GM23338 (cell line): ENCODE data around the gene PIEZO2. TPM values are rescaled to one million over a fixed set of nuclear protein-coding genes. Genes with fewer than 3 reads are reported as not detected.

Experiments
- ATAC-seq: fragments of 200-7000 bp; cut with Tn5 transposase; 3 replicates; pipeline ENCODE4 v1.9.1; 2020
- DNase-seq: peaks from one replicate; pipeline ENCODE4 v3.0.0-alpha.2; 2015; ENCODE audit warnings: low spot score
- H2AFZ ChIP-seq: fragments of 200-600 bp; sonication (generic); 2 replicates; pipeline ENCODE4 v1.8.0; 2016; ENCODE audit warnings: antibody characterized with exemption, mild to moderate bottlenecking, moderate library complexity
- H3F3A ChIP-seq: fragments of 200-600 bp; sonication (generic); replicated peaks from 2 replicates; pipeline ENCODE4 v1.8.0; 2017; ENCODE audit warnings: antibody characterized with exemption, mixed run types, low read depth
- H3K27ac ChIP-seq: fragments of 200-600 bp; sonication (generic); 2 replicates; pipeline ENCODE4 v1.6.1; 2016; ENCODE audit warnings: low read depth
- H3K27me3 ChIP-seq: fragments of 200-600 bp; sonication (generic); 2 replicates; pipeline ENCODE4 v1.8.0; 2016; ENCODE audit warnings: mild to moderate bottlenecking, mixed run types, moderate library complexity; ENCODE audit not compliant: insufficient read depth
- H3K36me3 ChIP-seq: fragments of 200-600 bp; sonication (generic); 2 replicates; pipeline ENCODE4 v1.8.0; 2016; ENCODE audit warnings: mild to moderate bottlenecking; ENCODE audit not compliant: insufficient read depth
- H3K4me1 ChIP-seq: fragments of 200-600 bp; sonication (generic); 2 replicates; pipeline ENCODE4 v1.8.0; 2016; ENCODE audit warnings: mild to moderate bottlenecking, moderate library complexity; ENCODE audit not compliant: insufficient read depth
- H3K4me2 ChIP-seq: fragments of 200-600 bp; sonication (generic); 2 replicates; pipeline ENCODE4 v1.7.1; 2017; ENCODE audit warnings: mixed run types
- H3K4me3 ChIP-seq: fragments of 200-600 bp; sonication (generic); 2 replicates; pipeline ENCODE4 v1.6.1; 2016; ENCODE audit warnings: mixed run types
- H3K79me2 ChIP-seq: fragments of 200-600 bp; sonication (generic); replicated peaks from 2 replicates; pipeline ENCODE4 v1.8.0; 2017; ENCODE audit warnings: mild to moderate bottlenecking; ENCODE audit not compliant: insufficient read depth
- H3K9me2 ChIP-seq: fragments of 200-600 bp; sonication (generic); 2 replicates; pipeline ENCODE4 v1.8.0; 2017; ENCODE audit not compliant: insufficient read depth
- H4K20me1 ChIP-seq: fragments of 200-600 bp; sonication (generic); replicated peaks from 2 replicates; pipeline ENCODE4 v1.8.0; 2017; ENCODE audit warnings: mild to moderate bottlenecking; ENCODE audit not compliant: insufficient read depth
- H3K27ac Mint-ChIP-seq: 2 replicates; pipeline ENCODE4 v1.8.0; 2020; ENCODE audit warnings: inconsistent platforms, mild to moderate bottlenecking, moderate library complexity, mixed read lengths
- H3K27me3 Mint-ChIP-seq: 3 replicates; pipeline ENCODE4 v1.8.0; 2022; ENCODE audit warnings: low read depth, mild to moderate bottlenecking, moderate library complexity, mixed read lengths, inconsistent platforms; ENCODE audit not compliant: insufficient read depth, poor library complexity
- H3K36me3 Mint-ChIP-seq: 3 replicates; pipeline ENCODE4 v1.8.0; 2021; ENCODE audit warnings: low read depth, mild to moderate bottlenecking, inconsistent platforms, moderate library complexity, mixed read lengths
- H3K4me1 Mint-ChIP-seq: 3 replicates; pipeline ENCODE4 v1.8.0; 2020; ENCODE audit warnings: mild to moderate bottlenecking, inconsistent platforms, mixed read lengths
- H3K4me3 Mint-ChIP-seq: 3 replicates; pipeline ENCODE4 v1.8.0; 2021; ENCODE audit warnings: moderate library complexity, mild to moderate bottlenecking, inconsistent platforms, mixed read lengths
- H3K9me3 Mint-ChIP-seq: 3 replicates; pipeline ENCODE4 v1.8.0; 2020; ENCODE audit warnings: moderate library complexity, mild to moderate bottlenecking, inconsistent platforms, mixed read lengths
- EZH2 ChIP-seq: fragments of 200-600 bp; sonication (generic); IDR thresholded peaks from one replicate; pipeline ENCODE4 v1.8.0; 2017; ENCODE audit warnings: antibody characterized with exemption, mild to moderate bottlenecking, low read depth; ENCODE audit not compliant: unreplicated experiment
- EZH2phosphoT487 ChIP-seq: fragments of 200-600 bp; sonication (generic); IDR thresholded peaks from one replicate; pipeline ENCODE4 v1.8.1; 2018; ENCODE audit warnings: antibody characterized with exemption; ENCODE audit not compliant: unreplicated experiment
- JUNB ChIP-seq: IDR thresholded peaks from one replicate; pipeline ENCODE4 v1.6.1; 2016; ENCODE audit warnings: antibody characterized with exemption; ENCODE audit not compliant: unreplicated experiment
- polyA plus RNA-seq: library from polyadenylated mRNA; unstranded; fragments of >200 nt; fragmentation: Nextera tagmentation; extraction: Ambion mirVana; gene quantifications from 2 replicates; pipeline ENCODE4 v1.2.1, GENCODE V29; 2016
- total RNA-seq: library from RNA; depleted of rRNA; stranded (reverse); fragments of >200 nt; shearing (Covaris generic); gene quantifications from 2 replicates; pipeline ENCODE4 v1.2.3, GENCODE V29; 2014
- TF ChIP-seq, protein P1 (sequence below): fragments of 250-450 bp; sonication (Bioruptor Pico); IDR thresholded peaks from 2 replicates; pipeline ENCODE4 v1.5.0; 2020; ENCODE audit warnings: mild to moderate bottlenecking, moderate library complexity
- TF ChIP-seq, protein P2 (sequence below), 2 experiments: fragments of 200-600 bp in 1 of 2; sonication (generic) in 1 of 2; conservative IDR thresholded peaks; 2 replicates each; pipeline versions ENCODE4 v1.5.1 to v1.6.1; 2016 to 2017; ENCODE audit warnings: antibody characterized with exemption in 2 of 2, low read depth in 2 of 2, mild to moderate bottlenecking in 2 of 2, moderate library complexity in 1 of 2

PIEZO2 gene
- total and polyA plus RNA-seq, 2 experiments from 2014 or later = 4.8 to 8.2 TPM

DNA sequence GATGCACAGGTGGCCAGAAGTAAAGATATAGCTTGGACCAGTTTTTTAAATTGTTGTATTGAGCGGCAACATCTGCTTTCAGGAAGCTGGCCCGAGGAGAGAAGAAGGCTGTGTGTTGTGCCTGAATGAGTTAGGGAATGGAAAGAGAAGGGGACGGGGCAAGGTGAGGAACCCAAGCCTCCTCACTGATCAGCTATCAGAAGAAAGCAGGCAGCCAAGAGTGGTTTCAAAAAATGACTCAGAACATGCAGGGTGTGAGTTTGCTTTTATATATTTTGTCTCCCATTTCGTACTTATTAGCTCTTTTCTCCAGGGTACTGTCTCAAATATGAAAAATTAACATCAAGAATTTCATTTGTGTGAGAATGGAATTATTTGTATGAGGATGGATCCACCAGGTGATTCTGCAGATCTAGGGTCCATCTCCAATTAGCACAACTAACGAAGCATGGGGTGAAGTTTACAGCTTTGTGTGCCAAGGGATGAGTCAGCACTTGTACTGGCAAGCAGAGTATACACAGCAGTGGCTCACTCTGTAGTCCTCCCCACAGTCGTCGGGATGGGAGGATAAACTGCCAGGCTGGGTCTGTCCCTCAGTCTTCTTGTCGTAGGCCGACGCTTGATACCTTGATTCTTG lies 175.7 kb downstream of the PIEZO2 start (continued):
- TF ChIP-seq, protein P1, sequence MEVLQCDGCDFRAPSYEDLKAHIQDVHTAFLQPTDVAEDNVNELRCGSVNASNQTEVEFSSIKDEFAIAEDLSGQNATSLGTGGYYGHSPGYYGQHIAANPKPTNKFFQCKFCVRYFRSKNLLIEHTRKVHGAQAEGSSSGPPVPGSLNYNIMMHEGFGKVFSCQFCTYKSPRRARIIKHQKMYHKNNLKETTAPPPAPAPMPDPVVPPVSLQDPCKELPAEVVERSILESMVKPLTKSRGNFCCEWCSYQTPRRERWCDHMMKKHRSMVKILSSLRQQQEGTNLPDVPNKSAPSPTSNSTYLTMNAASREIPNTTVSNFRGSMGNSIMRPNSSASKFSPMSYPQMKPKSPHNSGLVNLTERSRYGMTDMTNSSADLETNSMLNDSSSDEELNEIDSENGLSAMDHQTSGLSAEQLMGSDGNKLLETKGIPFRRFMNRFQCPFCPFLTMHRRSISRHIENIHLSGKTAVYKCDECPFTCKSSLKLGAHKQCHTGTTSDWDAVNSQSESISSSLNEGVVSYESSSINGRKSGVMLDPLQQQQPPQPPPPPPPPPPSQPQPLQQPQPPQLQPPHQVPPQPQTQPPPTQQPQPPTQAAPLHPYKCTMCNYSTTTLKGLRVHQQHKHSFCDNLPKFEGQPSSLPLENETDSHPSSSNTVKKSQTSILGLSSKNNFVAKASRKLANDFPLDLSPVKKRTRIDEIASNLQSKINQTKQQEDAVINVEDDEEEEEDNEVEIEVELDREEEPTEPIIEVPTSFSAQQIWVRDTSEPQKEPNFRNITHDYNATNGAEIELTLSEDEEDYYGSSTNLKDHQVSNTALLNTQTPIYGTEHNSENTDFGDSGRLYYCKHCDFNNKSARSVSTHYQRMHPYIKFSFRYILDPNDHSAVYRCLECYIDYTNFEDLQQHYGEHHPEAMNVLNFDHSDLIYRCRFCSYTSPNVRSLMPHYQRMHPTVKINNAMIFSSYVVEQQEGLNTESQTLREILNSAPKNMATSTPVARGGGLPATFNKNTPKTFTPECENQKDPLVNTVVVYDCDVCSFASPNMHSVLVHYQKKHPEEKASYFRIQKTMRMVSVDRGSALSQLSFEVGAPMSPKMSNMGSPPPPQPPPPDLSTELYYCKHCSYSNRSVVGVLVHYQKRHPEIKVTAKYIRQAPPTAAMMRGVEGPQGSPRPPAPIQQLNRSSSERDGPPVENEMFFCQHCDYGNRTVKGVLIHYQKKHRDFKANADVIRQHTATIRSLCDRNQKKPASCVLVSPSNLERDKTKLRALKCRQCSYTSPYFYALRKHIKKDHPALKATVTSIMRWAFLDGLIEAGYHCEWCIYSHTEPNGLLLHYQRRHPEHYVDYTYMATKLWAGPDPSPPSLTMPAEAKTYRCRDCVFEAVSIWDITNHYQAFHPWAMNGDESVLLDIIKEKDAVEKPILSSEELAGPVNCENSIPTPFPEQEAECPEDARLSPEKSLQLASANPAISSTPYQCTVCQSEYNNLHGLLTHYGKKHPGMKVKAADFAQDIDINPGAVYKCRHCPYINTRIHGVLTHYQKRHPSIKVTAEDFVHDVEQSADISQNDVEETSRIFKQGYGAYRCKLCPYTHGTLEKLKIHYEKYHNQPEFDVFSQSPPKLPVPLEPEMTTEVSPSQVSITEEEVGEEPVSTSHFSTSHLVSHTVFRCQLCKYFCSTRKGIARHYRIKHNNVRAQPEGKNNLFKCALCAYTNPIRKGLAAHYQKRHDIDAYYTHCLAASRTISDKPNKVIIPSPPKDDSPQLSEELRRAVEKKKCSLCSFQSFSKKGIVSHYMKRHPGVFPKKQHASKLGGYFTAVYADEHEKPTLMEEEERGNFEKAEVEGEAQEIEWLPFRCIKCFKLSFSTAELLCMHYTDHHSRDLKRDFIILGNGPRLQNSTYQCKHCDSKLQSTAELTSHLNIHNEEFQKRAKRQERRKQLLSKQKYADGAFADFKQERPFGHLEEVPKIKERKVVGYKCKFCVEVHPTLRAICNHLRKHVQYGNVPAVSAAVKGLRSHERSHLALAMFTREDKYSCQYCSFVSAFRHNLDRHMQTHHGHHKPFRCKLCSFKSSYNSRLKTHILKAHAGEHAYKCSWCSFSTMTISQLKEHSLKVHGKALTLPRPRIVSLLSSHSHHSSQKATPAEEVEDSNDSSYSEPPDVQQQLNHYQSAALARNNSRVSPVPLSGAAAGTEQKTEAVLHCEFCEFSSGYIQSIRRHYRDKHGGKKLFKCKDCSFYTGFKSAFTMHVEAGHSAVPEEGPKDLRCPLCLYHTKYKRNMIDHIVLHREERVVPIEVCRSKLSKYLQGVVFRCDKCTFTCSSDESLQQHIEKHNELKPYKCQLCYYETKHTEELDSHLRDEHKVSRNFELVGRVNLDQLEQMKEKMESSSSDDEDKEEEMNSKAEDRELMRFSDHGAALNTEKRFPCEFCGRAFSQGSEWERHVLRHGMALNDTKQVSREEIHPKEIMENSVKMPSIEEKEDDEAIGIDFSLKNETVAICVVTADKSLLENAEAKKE (CRISPR knock-in tag) = no peak
- TF ChIP-seq EZH2phosphoT487 = no peak

DNA sequence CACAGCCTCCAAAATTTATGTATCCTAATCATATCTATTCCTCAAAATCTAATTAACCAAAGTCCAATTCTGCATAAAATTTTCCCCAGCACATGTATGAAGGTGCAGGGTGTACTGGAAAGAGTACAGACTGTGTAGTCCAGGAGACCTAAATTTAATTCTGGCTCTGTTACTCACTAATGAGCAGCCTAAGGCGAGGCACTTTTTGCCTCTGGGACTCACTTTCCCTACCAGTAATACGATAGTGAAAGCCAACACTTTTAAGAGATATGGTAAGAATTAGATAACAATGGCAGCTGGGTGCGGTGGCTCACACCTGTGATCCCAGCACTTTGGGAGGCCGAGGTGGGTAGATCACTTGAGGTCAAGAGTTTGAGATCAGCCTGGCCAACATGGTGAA lies 177.7 kb downstream of the PIEZO2 start:
- Mint-ChIP-seq H3K27ac (no peak overlapping the region), H3K9me3 (peaks cover 3% of the 10 kb centered on the region; the same call in 1 of the 3 replicates), H3K27me3 (no peaks in the 10 kb centered on the region), H3K4me1 (peaks cover 6% of the 10 kb centered on the region; the same call in 2 of the 3 replicates), H3K36me3 (peaks cover 15% of the 10 kb centered on the region; the same call in 2 of the 3 replicates), H3K4me3 (no peak overlapping the region)
- no peak overlapping the region for H2AFZ ChIP-seq
- H3K27ac ChIP-seq = no peak overlapping the region
- no peak overlapping the region for H3K4me3 ChIP-seq
- ATAC-seq = no peak
- H3K27me3 ChIP-seq = no peaks in the 10 kb centered on the region
- no peaks in the 10 kb centered on the region for H4K20me1 ChIP-seq
- H3F3A ChIP-seq = no peaks in the 10 kb centered on the region
- no peaks in the 10 kb centered on the region for H3K4me1 ChIP-seq
- peaks cover 10% of the 10 kb centered on the region; the same call in 1 of the 2 replicates for H3K9me2 ChIP-seq
- H3K79me2 ChIP-seq = no peaks in the 10 kb centered on the region
- DNase-seq = no peak
- H3K36me3 ChIP-seq = no peaks in the 10 kb centered on the region
- no peak overlapping the region for H3K4me2 ChIP-seq
- no peak for TF ChIP-seq JUNB
- no peak for TF ChIP-seq EZH2
- TF ChIP-seq, protein P1 (CRISPR knock-in tag) = no peak
- TF ChIP-seq, protein P2, sequence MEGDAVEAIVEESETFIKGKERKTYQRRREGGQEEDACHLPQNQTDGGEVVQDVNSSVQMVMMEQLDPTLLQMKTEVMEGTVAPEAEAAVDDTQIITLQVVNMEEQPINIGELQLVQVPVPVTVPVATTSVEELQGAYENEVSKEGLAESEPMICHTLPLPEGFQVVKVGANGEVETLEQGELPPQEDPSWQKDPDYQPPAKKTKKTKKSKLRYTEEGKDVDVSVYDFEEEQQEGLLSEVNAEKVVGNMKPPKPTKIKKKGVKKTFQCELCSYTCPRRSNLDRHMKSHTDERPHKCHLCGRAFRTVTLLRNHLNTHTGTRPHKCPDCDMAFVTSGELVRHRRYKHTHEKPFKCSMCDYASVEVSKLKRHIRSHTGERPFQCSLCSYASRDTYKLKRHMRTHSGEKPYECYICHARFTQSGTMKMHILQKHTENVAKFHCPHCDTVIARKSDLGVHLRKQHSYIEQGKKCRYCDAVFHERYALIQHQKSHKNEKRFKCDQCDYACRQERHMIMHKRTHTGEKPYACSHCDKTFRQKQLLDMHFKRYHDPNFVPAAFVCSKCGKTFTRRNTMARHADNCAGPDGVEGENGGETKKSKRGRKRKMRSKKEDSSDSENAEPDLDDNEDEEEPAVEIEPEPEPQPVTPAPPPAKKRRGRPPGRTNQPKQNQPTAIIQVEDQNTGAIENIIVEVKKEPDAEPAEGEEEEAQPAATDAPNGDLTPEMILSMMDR (conservative IDR thresholded peaks at IDR 0.05; ENCODE audit: low read depth in 2 of 2) = no peak
- TF ChIP-seq EZH2phosphoT487 = no peak
